H9 (cell line): Measurements from ENCODE around the gene MRPS15. TPM values are rescaled to one million over a fixed set of nuclear protein-coding genes. Genes with fewer than 3 reads are reported as not detected.
A peak's percentile ranks its signal among the peaks of the same experiment; 100 is the strongest.

Source experiments
- DNase-seq: peaks from one replicate; pipeline ENCODE4 v3.0.0-alpha.2; 2017
- H2AFZ ChIP-seq: one replicate; pipeline ENCODE4 v1.6.1; 2013; ENCODE audit warnings: mild to moderate bottlenecking, low read length, control low read depth, moderate library complexity
- H2AK5ac ChIP-seq: 2 replicates; pipeline ENCODE4 v1.6.1; 2013; ENCODE audit warnings: low read length, control low read depth, mixed read lengths; ENCODE audit not compliant: insufficient read length
- H2BK120ac ChIP-seq: one replicate; pipeline ENCODE4 v1.6.1; 2013; ENCODE audit warnings: low read depth, mild to moderate bottlenecking, low read length, control low read depth, inconsistent platforms; ENCODE audit not compliant: poor library complexity, severe bottlenecking
- H2BK12ac ChIP-seq: 2 replicates; pipeline ENCODE4 v1.6.1; 2013; ENCODE audit warnings: low read length, control low read depth, mixed read lengths, low read depth; ENCODE audit not compliant: insufficient read length
- H2BK15ac ChIP-seq: 2 replicates; pipeline ENCODE4 v1.6.1; 2013; ENCODE audit warnings: low read depth, low read length, control low read depth
- H2BK20ac ChIP-seq: one replicate; pipeline ENCODE4 v1.6.1; 2013; ENCODE audit warnings: low read depth, mild to moderate bottlenecking, low read length, control low read depth, inconsistent platforms; ENCODE audit not compliant: poor library complexity, severe bottlenecking
- H2BK5ac ChIP-seq: 2 replicates; pipeline ENCODE4 v1.6.1; 2013; ENCODE audit warnings: low read length, control low read depth, mixed read lengths; ENCODE audit not compliant: insufficient read length
- H3K14ac ChIP-seq: 2 replicates; pipeline ENCODE4 v1.6.1; 2013; ENCODE audit warnings: low read length, control low read depth; ENCODE audit not compliant: insufficient read depth
- H3K18ac ChIP-seq: 2 replicates; pipeline ENCODE4 v1.6.1; 2013; ENCODE audit warnings: low read depth, mild to moderate bottlenecking, mixed read lengths, low read length, control low read depth; ENCODE audit not compliant: insufficient read length
- H3K23ac ChIP-seq: 2 replicates; pipeline ENCODE4 v1.6.1; 2013; ENCODE audit warnings: low read length, control low read depth, mixed read lengths, low read depth; ENCODE audit not compliant: insufficient read length
- H3K23me2 ChIP-seq: 2 replicates; pipeline ENCODE4 v1.6.1; 2013; ENCODE audit warnings: low read depth, mild to moderate bottlenecking, mixed read lengths, low read length, control low read depth; ENCODE audit not compliant: insufficient read length, poor library complexity, severe bottlenecking
- H3K27ac ChIP-seq: 2 replicates; pipeline ENCODE4 v1.5.1; 2013; ENCODE audit warnings: low read length, control low read depth, mixed read lengths, low read depth; ENCODE audit not compliant: insufficient read length
- H3K27me3 ChIP-seq: 2 replicates; pipeline ENCODE4 v1.6.1; 2013; ENCODE audit warnings: low read length, control low read depth, inconsistent platforms; ENCODE audit not compliant: insufficient read depth
- H3K4ac ChIP-seq: 2 replicates; pipeline ENCODE4 v1.6.1; 2013; ENCODE audit warnings: low read depth, mild to moderate bottlenecking, control low read depth, inconsistent platforms, low read length, moderate library complexity
- H3K4me1 ChIP-seq: 2 replicates; pipeline ENCODE4 v1.6.1; 2013; ENCODE audit warnings: low read length, control low read depth, inconsistent platforms; ENCODE audit not compliant: insufficient read depth
- H3K4me2 ChIP-seq: 2 replicates; pipeline ENCODE4 v1.6.1; 2013; ENCODE audit warnings: low read length, control low read depth, mixed read lengths; ENCODE audit not compliant: insufficient read length, insufficient read depth
- H3K56ac ChIP-seq: 2 replicates; pipeline ENCODE4 v1.6.1; 2013; ENCODE audit warnings: low read depth, mild to moderate bottlenecking, mixed read lengths, low read length, control low read depth; ENCODE audit not compliant: insufficient read length
- H3K79me1 ChIP-seq: 2 replicates; pipeline ENCODE4 v1.6.1; 2013; ENCODE audit warnings: low read depth, mild to moderate bottlenecking, moderate library complexity, low read length, control low read depth, inconsistent platforms; ENCODE audit not compliant: insufficient read depth, poor library complexity, severe bottlenecking
- H3K79me2 ChIP-seq: 2 replicates; pipeline ENCODE4 v1.6.1; 2013; ENCODE audit warnings: low read length, control low read depth, inconsistent platforms; ENCODE audit not compliant: insufficient read depth
- H3K9ac ChIP-seq: 2 replicates; pipeline ENCODE4 v1.6.1; 2013; ENCODE audit warnings: low read length, control low read depth, mixed read lengths; ENCODE audit not compliant: insufficient read length; ENCODE audit errors: extremely low read depth
- H3K9me3 ChIP-seq: one replicate; pipeline ENCODE4 v1.6.1; 2013; ENCODE audit warnings: low read depth, low read length, inconsistent platforms; ENCODE audit not compliant: control insufficient read depth
- H3T11ph ChIP-seq: one replicate; pipeline ENCODE4 v1.6.1; 2013; ENCODE audit warnings: mild to moderate bottlenecking, low read length, control low read depth, inconsistent platforms
- H4K20me1 ChIP-seq: one replicate; pipeline ENCODE4 v1.6.1; 2013; ENCODE audit not compliant: control insufficient read depth, insufficient read length, insufficient read depth
- H4K5ac ChIP-seq: 2 replicates; pipeline ENCODE4 v1.6.1; 2013; ENCODE audit warnings: low read depth, mild to moderate bottlenecking, mixed read lengths, low read length, control low read depth; ENCODE audit not compliant: insufficient read length
- H4K8ac ChIP-seq: replicated peaks from 2 replicates; pipeline ENCODE4 v1.6.1; 2013; ENCODE audit warnings: low read length, control low read depth, mixed read lengths, low read depth; ENCODE audit not compliant: insufficient read length
- H4K91ac ChIP-seq: 2 replicates; pipeline ENCODE4 v1.6.1; 2013; ENCODE audit warnings: low read depth, mild to moderate bottlenecking, moderate library complexity, mixed read lengths, low read length, control low read depth; ENCODE audit not compliant: insufficient read length
- H3K27ac Mint-ChIP-seq, 3 experiments: 2 replicates in 2 of 3; 3 replicates in 1 of 3; pipeline ENCODE4 v1.8.0; 2020 to 2021; ENCODE audit warnings: mixed read lengths in 3 of 3, mild to moderate bottlenecking in 1 of 3, moderate library complexity in 1 of 3
- H3K27me3 Mint-ChIP-seq: 2 replicates; pipeline ENCODE4 v1.8.0; 2021; ENCODE audit warnings: low read depth, mild to moderate bottlenecking, moderate library complexity, mixed read lengths
- H3K36me3 Mint-ChIP-seq, 3 experiments: 2 replicates in 2 of 3; 3 replicates in 1 of 3; pipeline ENCODE4 v1.8.0; 2020 to 2021; ENCODE audit warnings: low read depth in 3 of 3, mixed read lengths in 3 of 3; ENCODE audit not compliant: insufficient read depth in 1 of 3
- H3K4me1 Mint-ChIP-seq, 2 experiments: 2 replicates each; pipeline ENCODE4 v1.8.0; 2020; ENCODE audit warnings: mixed read lengths in 2 of 2
- H3K4me3 Mint-ChIP-seq, 2 experiments: 2 replicates in 1 of 2; 3 replicates in 1 of 2; pipeline ENCODE4 v1.8.0; 2020 to 2021; ENCODE audit warnings: mild to moderate bottlenecking in 2 of 2, mixed read lengths in 2 of 2, moderate library complexity in 1 of 2
- H3K9me3 Mint-ChIP-seq, 2 experiments: 2 replicates in 1 of 2; 3 replicates in 1 of 2; pipeline ENCODE4 v1.8.0; 2020; ENCODE audit warnings: mild to moderate bottlenecking in 2 of 2, mixed read lengths in 2 of 2, moderate library complexity in 1 of 2
- CTCF ChIP-seq: fragments of 200-600 bp; sonication (generic); conservative IDR thresholded peaks from 3 replicates; pipeline ENCODE4 v1.8.0; 2021; ENCODE audit warnings: antibody characterized with exemption, mild to moderate bottlenecking
- WGBS: extraction: QIAGEN DNeasy Blood & Tissue Kit; methylation state at CpG from one replicate; pipeline ENCODE4 v1.1.7; 2013; ENCODE audit warnings: missing lambda C conversion rate, low lambda C conversion rate, mixed read lengths; ENCODE audit not compliant: insufficient read length; ENCODE audit errors: extremely low coverage; 5-methylcytosine and 5-hydroxymethylcytosine counted together
- total RNA-seq: library from RNA; stranded (reverse); gene quantifications from 2 replicates; pipeline ENCODE4 v1.2.1, GENCODE V29; 2021

MRPS15 gene
- total RNA-seq, 1 experiment from 2014 or later, result 111 TPM

GRCh38 chr1:36481771-36482723, 17.9 kb upstream of the MRPS15 start:
- H3K36me3 Mint-ChIP-seq, result no peaks in the 10 kb centered on the region
- Histone ChIP-seq H4K91ac (no peak overlapping the region), H2BK12ac (no peak overlapping the region), H3K9me3 (no peaks in the 10 kb centered on the region), H3K79me1 (no peaks in the 10 kb centered on the region), H3K27ac (no peak overlapping the region), H3K27me3 (no peaks in the 10 kb centered on the region; the same call in 1 of the 2 replicates), H2BK20ac (no peak overlapping the region), H3K4me1 (no peaks in the 10 kb centered on the region; the same call in 1 of the 2 replicates), H3K23me2 (no peaks in the 10 kb centered on the region), H2BK120ac (no peak overlapping the region), H3K56ac (no peak overlapping the region), H3K18ac (no peak overlapping the region), H2BK5ac (no peak overlapping the region), H3K9ac (no peak overlapping the region), H2AK5ac (no peak overlapping the region), H3K23ac (no peak overlapping the region), H3K4me2 (no peak overlapping the region), H2AFZ (no peak overlapping the region), H3T11ph (no peak overlapping the region), H2BK15ac (no peak overlapping the region), H4K8ac (no peak overlapping the region), H4K20me1 (no peaks in the 10 kb centered on the region), H3K79me2 (no peaks in the 10 kb centered on the region), H4K5ac (no peak overlapping the region), H3K14ac (no peak overlapping the region; the same call in 1 of the 2 replicates), H3K4ac (no peak overlapping the region)
- H3K9me3 Mint-ChIP-seq, result peaks cover 0 to 8% of the 10 kb centered on the region in 2 experiments; a peak in 2 of 5 replicates
- H3K27me3 Mint-ChIP-seq, result peaks cover 46% of the 10 kb centered on the region
- H3K4me1 Mint-ChIP-seq, result peaks cover 13% of the 10 kb centered on the region in 2 experiments
- no CpG with 5 or more reads among the region's 26 CpGs for WGBS
- DNase-seq, result no peak
- H3K27ac Mint-ChIP-seq, result peak overlapping the region in 1 of 3 experiments; percentile 10; a peak in 4 of 7 replicates
- H3K4me3 Mint-ChIP-seq, result no peak overlapping the region
- TF ChIP-seq CTCF, result no peak
